ENCODE data around the gene LIMS1. TPM values are rescaled to one million over a fixed set of nuclear protein-coding genes. Genes with fewer than 3 reads are reported as not detected.
"Not testable (repeated sequence)": the region's sequence is repeated elsewhere in the genome, so short reads cannot be mapped to it uniquely, and the experiment has no call there.

Gene LIMS1, protein sequence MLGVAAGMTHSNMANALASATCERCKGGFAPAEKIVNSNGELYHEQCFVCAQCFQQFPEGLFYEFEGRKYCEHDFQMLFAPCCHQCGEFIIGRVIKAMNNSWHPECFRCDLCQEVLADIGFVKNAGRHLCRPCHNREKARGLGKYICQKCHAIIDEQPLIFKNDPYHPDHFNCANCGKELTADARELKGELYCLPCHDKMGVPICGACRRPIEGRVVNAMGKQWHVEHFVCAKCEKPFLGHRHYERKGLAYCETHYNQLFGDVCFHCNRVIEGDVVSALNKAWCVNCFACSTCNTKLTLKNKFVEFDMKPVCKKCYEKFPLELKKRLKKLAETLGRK
- 97.6 TPM for total RNA-seq
- long read RNA-seq, full-length matches to known transcripts, result 65 of 91 reads
- long read RNA-seq, partial matches to known transcripts, result 4 of 91 reads
- long read RNA-seq, other reads (novel, unspliced or antisense), result 22 of 91 reads

DNA sequence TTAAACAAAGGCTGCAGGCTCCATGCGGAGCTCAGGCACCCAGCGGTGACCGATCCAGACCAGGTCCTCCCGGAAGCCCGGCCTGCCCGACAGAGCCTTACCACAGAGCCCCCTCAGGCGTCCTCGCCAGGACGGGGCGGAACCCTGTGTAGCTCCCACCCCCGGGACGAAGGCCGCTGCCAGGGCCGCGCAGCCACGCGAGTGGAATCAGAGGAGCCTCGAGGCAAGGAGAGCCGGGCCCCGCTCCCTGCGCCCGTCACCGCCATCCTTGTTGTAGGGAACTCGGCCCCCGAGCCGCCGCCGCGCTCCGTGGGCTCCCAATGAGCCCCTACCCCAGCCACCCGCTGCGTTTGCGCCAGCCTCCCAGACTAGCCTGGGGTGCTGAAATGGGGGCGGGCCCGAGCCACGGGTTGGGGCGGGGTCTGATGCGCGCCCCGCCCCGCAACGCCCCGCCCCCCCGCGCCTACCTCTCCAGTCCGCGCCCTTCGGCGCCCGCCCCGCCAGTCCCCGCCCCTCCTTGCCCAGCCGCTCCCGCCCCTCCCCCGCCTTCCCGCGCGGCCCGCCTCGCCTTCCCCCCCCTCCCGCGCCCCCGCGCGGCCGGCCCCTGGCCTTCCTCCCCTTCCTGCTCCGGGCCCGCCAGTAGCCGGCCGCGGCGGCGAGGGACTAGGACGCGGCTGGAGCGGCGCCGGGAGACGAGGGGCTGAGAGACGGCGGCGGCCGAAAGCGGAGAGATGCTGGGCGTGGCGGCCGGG lies at the start of gene LIMS1:
Gene LIMS1, plus strand, starts transcription at position 639 of the 752 bp plus-strand sequence. Its CDS starts 93 bp downstream, at position 732.
- TF ChIP-seq, protein P1, sequence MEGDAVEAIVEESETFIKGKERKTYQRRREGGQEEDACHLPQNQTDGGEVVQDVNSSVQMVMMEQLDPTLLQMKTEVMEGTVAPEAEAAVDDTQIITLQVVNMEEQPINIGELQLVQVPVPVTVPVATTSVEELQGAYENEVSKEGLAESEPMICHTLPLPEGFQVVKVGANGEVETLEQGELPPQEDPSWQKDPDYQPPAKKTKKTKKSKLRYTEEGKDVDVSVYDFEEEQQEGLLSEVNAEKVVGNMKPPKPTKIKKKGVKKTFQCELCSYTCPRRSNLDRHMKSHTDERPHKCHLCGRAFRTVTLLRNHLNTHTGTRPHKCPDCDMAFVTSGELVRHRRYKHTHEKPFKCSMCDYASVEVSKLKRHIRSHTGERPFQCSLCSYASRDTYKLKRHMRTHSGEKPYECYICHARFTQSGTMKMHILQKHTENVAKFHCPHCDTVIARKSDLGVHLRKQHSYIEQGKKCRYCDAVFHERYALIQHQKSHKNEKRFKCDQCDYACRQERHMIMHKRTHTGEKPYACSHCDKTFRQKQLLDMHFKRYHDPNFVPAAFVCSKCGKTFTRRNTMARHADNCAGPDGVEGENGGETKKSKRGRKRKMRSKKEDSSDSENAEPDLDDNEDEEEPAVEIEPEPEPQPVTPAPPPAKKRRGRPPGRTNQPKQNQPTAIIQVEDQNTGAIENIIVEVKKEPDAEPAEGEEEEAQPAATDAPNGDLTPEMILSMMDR (IDR thresholded peaks at IDR 0.05), result no peak
- H3K9me3 ChIP-seq, result no peaks in the 10 kb centered on the region
- no peaks in the 10 kb centered on the region for H3K36me3 ChIP-seq
- peak; percentile 97 for ATAC-seq
- peak within 1 kb of the TSS; percentile 94 for H3K27ac ChIP-seq
- peaks cover 10% of the 10 kb centered on the region for H3K4me1 ChIP-seq
- peak; percentile 97 for DNase-seq
- H3K4me3 ChIP-seq, result peak within 1 kb of the TSS; percentile 79
- intact Hi-C loops (cut with DNase I), result no loop called here
- H3K27me3 ChIP-seq, result no peaks in the 10 kb centered on the region

DNA sequence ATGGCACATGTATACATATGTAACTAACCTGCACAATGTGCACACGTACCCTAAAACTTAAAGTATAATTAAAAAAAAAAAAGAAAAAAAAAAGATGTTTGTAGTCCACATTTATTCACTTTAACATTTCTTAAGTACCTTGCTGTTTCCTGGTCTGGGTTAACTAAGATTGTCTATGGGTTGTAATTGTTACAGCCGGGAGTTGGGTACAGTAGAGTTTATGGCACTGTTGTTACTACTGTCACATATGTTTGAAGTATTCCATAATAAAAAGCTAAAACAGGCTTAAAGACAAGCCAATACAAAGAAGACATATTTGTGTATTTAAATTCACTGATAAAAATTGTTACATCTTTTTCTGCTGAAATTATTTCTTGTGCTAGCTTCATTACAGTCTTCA lies 49.0 kb upstream of the LIMS1 start:
- peaks cover 91% of the 10 kb centered on the region for H3K36me3 ChIP-seq
- no peak overlapping the region for H3K27ac ChIP-seq
- intact Hi-C loops (cut with DNase I), result no loop called here
- no peaks in the 10 kb centered on the region for H3K27me3 ChIP-seq
- H3K4me1 ChIP-seq, result no peaks in the 10 kb centered on the region
- TF ChIP-seq, protein P1 (IDR thresholded peaks at IDR 0.05), result no peak
- ATAC-seq, result no peak
- H3K4me3 ChIP-seq, result no peak overlapping the region
- no peaks in the 10 kb centered on the region for H3K9me3 ChIP-seq
- no peak for DNase-seq

DNA sequence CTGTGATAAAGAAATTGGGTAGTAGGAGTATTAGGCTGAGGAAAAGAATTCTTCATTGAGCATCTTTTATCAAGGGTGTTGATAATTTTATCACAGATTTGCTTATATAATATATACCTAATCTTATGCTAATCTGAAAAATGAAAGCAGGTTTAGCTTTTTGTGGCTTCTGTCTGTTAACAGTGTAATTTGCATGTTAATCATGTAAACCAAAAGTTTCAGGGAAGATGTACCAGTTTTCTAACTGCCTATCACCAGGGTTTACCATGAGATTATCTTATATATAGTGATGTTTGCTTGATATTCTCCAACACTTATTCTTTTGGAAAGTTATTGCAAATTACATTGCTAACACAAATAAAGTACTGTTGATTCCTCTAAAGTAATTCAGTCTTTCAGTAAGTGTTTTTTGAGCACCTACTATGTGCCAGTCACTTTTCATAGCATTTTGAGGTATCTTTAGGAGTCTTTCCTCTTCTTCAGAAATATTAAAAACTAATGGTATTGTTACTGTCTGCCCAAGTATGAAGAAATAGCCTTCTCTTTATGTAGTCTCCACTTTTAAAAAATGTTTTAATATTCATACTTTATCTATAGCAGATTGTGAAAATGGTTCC lies 43.7 kb upstream of the LIMS1 start:
- Histone ChIP-seq H3K27ac (no peak overlapping the region), H3K4me3 (no peak overlapping the region), H3K27me3 (no peaks in the 10 kb centered on the region), H3K9me3 (no peaks in the 10 kb centered on the region), H3K36me3 (peaks cover 91% of the 10 kb centered on the region), H3K4me1 (no peaks in the 10 kb centered on the region)
- intact Hi-C loops (cut with DNase I), result no loop called here
- ATAC-seq, result no peak
- DNase-seq, result no peak
- TF ChIP-seq, protein P1 (IDR thresholded peaks at IDR 0.05), result no peak

DNA sequence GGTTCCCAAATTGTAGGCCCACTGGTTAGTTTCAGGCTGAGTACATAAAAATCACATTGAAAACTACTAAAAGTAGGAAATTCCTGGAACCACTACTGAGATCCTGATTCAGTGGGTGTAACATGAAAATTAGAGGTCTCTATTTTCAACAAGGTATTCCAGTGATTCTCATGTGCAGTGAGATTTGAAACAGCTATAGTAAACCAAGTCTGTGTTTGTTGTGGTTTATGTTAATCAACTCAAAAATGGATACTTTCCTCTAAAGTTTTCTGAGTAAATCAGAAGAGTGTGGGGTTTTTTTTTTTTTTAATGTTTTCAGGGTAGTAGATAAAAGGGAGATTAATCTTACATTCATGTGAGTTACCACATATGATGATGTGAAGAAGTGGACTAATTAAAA lies 42.4 kb upstream of the LIMS1 start:
- H3K36me3 ChIP-seq, result peaks cover 80% of the 10 kb centered on the region
- DNase-seq (no peak), ATAC-seq (no peak)
- H3K27me3 ChIP-seq, result no peaks in the 10 kb centered on the region
- no peaks in the 10 kb centered on the region for H3K9me3 ChIP-seq
- no peaks in the 10 kb centered on the region for H3K4me1 ChIP-seq
- intact Hi-C loops (cut with DNase I), result no loop called here
- H3K4me3 ChIP-seq, result no peak overlapping the region
- TF ChIP-seq, protein P1 (IDR thresholded peaks at IDR 0.05), result no peak
- no peak overlapping the region for H3K27ac ChIP-seq

DNA sequence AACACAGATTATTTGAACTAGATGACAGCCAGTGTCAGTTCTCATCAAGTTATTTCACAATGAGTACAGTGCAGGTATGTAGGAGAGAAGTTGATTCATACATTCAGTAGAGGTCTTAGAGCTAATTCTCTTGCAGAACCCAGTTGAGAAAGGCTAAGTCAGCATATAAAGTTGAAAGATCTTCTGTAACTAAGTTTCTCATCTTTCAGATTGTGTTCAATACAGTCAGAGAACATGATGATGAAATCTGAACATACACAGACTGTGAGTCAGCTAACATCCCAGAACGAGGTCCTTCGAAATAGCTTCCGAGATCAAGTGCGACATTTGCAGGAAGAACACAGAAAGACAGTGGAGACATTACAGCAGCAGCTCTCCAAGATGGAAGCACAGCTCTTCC lies 41.9 kb upstream of the LIMS1 start:
- ATAC-seq (no peak), DNase-seq (no peak)

DNA sequence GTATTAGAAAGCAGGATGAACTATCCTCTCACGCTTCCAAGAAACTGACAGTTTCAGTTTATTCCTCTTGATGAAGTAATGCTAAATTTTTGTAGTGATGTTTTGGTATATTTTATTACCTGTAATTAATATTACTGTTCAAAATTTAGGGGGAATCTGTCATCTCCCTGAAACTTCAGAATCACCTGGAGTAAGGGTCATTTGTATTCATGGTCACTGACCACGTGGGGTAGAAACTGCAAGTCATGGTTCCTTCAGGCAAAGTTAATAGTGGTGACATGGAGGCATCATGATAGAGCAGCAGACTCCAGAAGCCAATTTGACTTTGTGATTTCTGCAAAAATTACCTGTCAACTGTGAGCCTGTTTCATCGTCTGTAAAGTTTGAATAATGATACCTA lies 38.1 kb upstream of the LIMS1 start:
- H3K27ac ChIP-seq; H3K27me3 ChIP-seq; H3K9me3 ChIP-seq; intact Hi-C loops (cut with DNase I); ATAC-seq; H3K4me1 ChIP-seq; DNase-seq; H3K4me3 ChIP-seq: not testable (repeated sequence)
- peaks cover 48% of the 10 kb centered on the region for H3K36me3 ChIP-seq

More for the DNA sequence above, 41.9 kb upstream of the LIMS1 start:
- Histone ChIP-seq H3K36me3 (peaks cover 80% of the 10 kb centered on the region), H3K4me1 (no peaks in the 10 kb centered on the region), H3K9me3 (no peaks in the 10 kb centered on the region), H3K4me3 (no peak overlapping the region), H3K27me3 (no peaks in the 10 kb centered on the region), H3K27ac (no peak overlapping the region)
- intact Hi-C loops (cut with DNase I), result no loop called here
- TF ChIP-seq, protein P1 (IDR thresholded peaks at IDR 0.05), result no peak

DNA sequence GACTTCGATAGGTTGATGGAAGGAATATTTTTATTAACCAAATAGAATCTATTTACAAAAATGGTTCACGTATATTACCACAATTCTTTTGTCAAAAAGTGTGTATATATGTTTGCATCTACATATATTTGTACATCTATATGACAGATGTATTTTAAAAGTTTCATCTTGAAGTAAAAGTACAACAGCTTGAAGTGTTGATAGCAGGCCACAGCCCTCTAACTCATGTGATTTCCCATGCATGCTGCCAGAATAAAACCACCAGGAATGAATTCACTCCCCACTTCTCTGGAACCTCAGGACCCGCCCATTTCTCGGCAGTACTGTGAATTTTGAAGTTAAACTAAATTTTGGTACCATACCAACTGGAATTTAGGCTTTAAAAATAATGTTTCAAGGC lies 26.6 kb upstream of the LIMS1 start:
- H3K36me3 ChIP-seq, result peaks cover 13% of the 10 kb centered on the region
- H3K27ac ChIP-seq; H3K9me3 ChIP-seq; intact Hi-C loops (cut with DNase I); ATAC-seq; H3K4me1 ChIP-seq; DNase-seq; H3K27me3 ChIP-seq; H3K4me3 ChIP-seq: not testable (repeated sequence)

DNA sequence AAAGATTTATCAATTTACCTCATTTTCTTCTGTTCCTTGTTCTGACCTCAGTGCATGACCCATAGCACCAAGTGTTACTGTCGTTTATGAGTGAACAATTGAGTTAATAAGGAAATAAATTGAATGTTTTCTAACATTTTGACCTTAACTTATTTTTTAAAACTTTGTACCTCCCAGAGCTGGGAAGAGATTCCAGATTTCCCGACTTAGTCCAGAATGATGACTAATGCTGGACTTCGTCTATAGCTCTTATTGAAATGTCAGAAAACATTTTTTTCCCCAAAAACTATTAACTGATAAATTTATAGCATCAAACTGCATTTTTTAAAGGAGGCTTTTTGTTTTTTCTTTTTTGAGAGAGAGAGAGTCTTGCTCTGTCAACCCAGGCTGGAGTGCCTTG lies 21.8 kb upstream of the LIMS1 start:
- H3K27ac ChIP-seq; H3K4me1 ChIP-seq; H3K27me3 ChIP-seq; intact Hi-C loops (cut with DNase I); H3K36me3 ChIP-seq; H3K9me3 ChIP-seq; DNase-seq; H3K4me3 ChIP-seq; ATAC-seq: not testable (repeated sequence)
